ENCODE results near the gene HSPBP1.

GRCh38 chr19:55266404-55266803 lies 13.5 kb downstream of the HSPBP1 start:
- TF ChIP-seq GATA2 (IDR thresholded peaks at IDR 0.05; ENCODE audit: low read depth, low read length), result no peak
- no peak for TF ChIP-seq GATA3 (IDR thresholded peaks at IDR 0.05; ENCODE audit: low read depth, low read length)

All from SH-SY5Y (cell line).